HG02852 (cell line): Measurements from ENCODE around the gene ZNF292.
"Not testable (repeated sequence)": the region's sequence is repeated elsewhere in the genome, so short reads cannot be mapped to it uniquely, and the experiment has no call there.

Source experiments
- ATAC-seq: cut with Tn5 transposase; IDR thresholded peaks from one replicate; pipeline ENCODE4 v1.9.1; 2021; ENCODE audit warnings: mild to moderate bottlenecking, moderate library complexity; ENCODE audit not compliant: unreplicated experiment

The ZNF292 gene

GRCh38 chr6:87209812-87210211 is 54.4 kb downstream of the ZNF292 start:
- no peak for ATAC-seq

DNA sequence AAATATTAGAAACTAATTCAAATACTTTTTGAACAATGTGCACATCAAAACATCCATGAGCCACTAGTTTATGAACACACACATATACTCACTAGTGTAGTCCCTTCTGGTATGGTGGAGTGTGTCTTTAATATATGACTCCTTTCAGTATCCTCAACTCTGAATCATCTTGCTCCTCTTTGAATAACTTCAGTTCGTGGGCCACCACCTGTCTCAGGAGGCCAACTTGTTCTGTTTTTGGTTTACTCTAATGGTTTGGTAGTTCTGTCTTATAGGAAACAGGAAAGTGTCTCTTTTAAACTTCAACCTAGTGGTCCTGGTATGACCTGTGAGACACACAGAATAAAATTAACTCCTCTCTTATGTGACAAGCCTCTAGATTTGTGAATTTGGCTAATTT is 55.6 kb downstream of the ZNF292 start:
- peak; percentile 97 for ATAC-seq

GRCh38 chr6:87212596-87212995 is 57.2 kb downstream of the ZNF292 start:
- no peak for ATAC-seq

DNA sequence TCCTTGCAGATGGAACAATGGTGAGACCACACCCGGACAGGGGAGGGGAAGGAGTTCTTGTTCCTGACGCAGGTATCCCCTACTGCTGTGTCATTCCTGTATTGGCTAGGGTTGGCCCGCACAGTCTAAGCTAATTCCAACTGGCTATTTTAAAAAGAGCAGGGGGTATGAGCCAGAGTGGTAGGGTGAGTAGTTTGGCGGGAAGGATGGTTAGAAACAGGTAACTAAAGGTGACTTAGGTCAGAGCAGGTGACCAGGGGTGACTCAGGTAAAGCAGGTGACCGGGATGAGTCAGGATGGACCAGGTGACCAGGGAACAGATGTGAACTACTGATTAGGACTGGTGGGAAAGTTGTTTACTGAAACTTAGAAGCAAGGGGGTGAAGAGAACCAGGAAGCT is 58.0 kb downstream of the ZNF292 start:
- no peak for ATAC-seq

GRCh38 chr6:87214831-87215230 is 59.5 kb downstream of the ZNF292 start:
- ATAC-seq, result no peak

DNA sequence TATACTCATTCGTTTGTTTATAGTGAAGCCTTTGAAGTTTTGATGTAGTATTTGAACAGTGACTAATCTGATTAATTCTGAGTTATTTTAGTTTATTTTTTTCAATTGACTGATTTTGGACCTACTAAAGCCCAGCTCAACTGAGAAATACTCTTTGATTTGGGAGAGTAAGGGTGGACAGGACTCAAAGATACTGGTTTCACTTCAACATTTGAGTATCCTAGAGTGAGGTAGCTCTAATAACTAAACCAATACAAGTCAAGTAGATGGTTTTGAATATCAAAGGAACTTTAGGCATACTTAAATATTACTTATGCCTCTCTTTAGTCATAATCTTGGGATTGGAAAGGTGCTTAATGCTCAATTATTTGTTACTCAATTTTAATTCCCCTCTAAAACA is 65.6 kb downstream of the ZNF292 start:
- ATAC-seq, result peak; percentile 55

- ATAC-seq, result no peak
Measured at GRCh38 chr6:87222676-87223075, 67.3 kb downstream of the ZNF292 start.

DNA sequence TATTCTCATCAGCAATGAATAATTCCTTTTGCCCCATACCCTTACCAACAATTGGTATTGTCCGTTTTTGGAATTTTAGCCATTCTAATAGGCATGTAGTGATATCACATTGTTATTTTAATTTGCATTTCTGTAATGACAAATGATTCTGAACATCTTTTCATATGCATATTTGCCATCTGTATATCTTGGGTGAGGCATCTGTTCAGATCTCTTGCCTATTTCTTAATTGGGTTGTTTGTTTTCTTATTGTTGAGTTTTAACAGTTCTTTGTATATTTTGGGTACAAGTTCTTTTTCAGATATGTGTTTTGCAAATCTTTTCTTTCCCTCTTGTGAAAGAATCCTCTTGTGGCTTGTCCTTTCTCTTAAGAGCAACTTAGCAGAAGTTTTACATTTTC is 69.6 kb downstream of the ZNF292 start:
- ATAC-seq, result no peak

GRCh38 chr6:87225511-87225910 is 70.1 kb downstream of the ZNF292 start:
- no peak for ATAC-seq

- ATAC-seq, result no peak
Measured at GRCh38 chr6:87225937-87226336, 70.6 kb downstream of the ZNF292 start.

- ATAC-seq, result no peak
Measured at GRCh38 chr6:87230801-87231200, 75.4 kb downstream of the ZNF292 start.

- no peak for ATAC-seq
Measured at GRCh38 chr6:87237804-87238203, 82.4 kb downstream of the ZNF292 start.

DNA sequence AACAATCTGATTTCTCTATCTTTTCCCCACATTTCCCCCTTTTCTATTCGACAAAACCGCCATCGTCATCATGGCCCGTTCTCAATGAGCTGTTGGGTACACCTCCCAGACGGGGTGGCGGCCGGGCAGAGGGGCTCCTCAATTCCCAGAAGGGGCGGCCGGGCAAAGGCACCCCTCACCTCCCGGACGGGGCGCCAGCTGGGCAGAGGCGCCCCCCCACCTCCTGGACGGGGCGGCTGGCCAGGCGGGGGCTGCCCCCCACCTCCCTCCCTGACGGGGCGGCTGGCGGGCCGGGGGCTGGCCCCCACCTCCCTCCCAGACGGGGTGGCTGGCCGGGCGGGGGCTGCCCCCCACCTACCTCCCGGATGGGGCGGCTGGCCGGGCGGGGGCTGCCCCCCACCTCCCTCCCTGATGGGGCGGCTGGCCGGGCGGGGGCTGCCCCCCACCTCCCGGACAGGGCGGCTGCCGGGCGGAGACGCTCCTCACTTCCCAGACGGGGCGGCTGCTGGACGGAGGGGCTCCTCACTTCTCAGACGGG is 83.8 kb downstream of the ZNF292 start:
- ATAC-seq, result not testable (repeated sequence)

DNA sequence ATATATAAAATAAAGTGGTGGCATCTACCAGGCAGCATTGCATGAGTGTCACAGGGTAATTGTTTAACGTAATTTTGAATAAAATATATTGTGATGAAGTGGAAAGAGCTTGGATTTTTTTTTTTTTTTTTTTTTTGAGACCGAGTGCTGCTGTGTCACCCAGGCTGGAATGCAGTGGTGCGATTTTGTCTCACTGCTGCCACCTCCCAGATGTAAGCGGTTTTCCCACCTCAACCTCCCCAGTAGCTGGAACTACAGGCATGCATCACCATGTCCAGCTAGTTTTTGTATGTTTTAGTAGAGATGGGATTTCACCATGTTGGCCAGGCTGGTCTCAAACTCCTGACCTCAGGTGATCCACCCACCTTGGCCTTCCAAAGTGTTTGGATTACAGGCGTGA is 85.9 kb downstream of the ZNF292 start:
- no peak for ATAC-seq

DNA sequence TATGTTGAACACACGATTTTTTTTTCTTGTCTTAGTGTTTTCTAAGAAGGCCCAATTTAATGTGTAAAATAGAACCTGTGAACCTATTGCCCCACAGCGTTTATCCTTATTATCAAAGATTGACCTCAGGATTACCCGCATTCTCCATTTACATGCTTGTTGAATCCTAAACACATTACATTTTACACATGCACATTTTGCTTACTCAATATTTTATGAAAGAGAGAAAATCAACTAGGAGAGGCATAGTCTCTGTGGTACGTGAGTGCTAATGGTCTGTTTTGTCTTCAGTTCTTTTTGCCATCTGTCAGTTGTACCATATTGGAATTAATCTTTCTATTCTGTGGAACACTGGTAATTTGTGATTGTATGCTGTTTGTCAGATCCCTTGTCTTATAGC is 86.9 kb downstream of the ZNF292 start:
- no peak for ATAC-seq

DNA sequence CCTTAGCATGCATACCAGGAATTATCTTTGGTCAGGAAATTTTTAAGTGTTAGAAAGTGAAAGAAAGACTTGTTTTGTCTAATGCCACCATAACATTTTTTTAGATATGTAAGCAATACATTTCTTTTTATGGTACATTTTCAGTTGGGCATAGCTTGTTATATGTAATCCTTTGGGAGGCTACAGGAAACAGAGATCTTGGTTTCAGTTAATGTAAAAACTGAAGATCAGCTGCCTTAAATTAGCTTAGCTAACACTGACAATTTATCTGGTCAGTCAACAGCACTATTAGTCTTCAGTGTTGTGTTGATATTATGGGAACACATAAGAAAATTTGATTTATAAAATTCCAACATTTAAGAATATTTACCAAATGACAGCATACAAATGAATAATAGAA is 88.4 kb downstream of the ZNF292 start:
- ATAC-seq, result no peak

DNA sequence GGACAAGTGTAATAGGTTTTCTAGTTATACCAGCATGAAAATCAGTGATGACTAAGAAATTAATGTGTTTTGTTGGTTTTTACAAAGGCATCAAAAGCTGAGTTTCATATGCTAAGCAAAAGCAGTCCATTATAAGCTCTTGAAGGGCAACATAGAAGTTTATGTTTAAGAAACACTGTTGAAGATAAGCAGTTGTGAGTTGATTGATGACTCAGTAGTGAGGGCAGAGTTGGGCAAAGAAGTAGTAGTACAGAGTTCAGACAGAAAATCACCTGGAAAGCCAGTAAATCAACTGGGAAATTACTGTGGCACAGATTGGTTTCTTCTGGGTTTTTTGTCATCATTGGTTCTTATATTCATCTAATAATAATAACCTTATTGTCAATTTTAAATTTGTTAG is 89.0 kb downstream of the ZNF292 start:
- ATAC-seq, result no peak

- no peak for ATAC-seq
Measured at GRCh38 chr6:87250019-87250418, 94.7 kb downstream of the ZNF292 start.

- ATAC-seq, result no peak
Measured at GRCh38 chr6:87251225-87251624, 95.9 kb downstream of the ZNF292 start.

DNA sequence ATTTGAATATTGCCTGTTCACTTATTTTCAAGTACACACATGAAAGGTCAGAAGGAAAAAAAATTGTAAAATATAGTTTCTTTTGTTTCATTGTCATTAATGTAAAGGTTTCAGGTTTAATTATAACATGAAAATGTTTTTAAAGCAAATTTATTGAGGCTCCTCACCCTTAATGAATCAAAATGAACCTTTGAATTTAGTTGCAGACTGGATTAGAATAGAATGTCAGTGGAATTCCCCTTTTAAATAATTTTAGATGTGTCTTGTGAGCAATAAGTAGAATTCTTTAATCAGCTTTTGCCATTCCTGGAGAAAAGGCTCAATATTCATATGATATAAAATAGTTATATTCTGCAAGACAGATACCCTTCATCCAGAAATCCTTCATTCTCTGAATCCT is 96.4 kb downstream of the ZNF292 start:
- ATAC-seq, result no peak

GRCh38 chr6:87257046-87257445 is 101.7 kb downstream of the ZNF292 start:
- no peak for ATAC-seq

DNA sequence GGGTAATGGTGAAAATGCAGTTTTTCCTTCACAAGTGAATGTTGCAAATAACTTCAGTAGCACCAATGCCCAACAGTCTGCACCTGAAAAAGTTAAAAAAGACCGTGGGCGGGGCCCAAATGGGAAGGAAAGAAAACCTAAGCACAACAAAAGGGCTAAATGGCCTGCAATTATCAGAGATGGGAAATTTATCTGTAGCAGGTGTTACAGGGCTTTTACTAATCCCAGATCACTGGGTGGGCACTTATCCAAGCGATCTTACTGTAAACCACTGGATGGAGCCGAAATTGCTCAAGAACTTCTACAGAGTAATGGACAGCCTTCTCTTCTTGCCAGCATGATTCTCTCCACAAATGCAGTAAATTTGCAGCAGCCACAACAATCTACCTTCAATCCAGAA is 102.2 kb downstream of the ZNF292 start:
- no peak for ATAC-seq

- ATAC-seq, result no peak
Measured at GRCh38 chr6:87257975-87258374, 102.6 kb downstream of the ZNF292 start.

DNA sequence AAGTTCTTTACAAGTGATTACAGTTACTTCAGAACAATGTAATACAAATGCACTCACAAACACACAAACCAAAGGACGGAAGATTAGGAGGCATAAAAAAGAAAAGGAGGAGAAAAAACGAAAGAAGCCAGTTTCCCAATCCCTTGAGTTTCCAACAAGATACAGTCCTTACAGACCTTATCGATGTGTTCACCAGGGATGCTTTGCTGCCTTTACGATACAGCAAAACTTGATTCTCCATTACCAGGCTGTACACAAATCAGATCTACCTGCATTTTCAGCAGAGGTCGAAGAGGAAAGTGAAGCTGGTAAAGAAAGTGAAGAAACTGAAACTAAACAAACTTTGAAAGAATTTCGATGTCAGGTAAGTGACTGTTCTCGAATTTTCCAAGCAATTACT is 104.4 kb downstream of the ZNF292 start:
- ATAC-seq, result no peak
